Adipose tissue (tissue), 3 donors: ENCODE measurements around the gene CRB3. TPM values are rescaled to one million over a fixed set of nuclear protein-coding genes. Genes with fewer than 3 reads are reported as not detected.

Experiments used
- H3K27ac ChIP-seq: one replicate; pipeline ENCODE4 v1.5.1; 2013; ENCODE audit warnings: low read depth, low read length
- WGBS, 3 donors: extraction: QIAGEN DNeasy Blood & Tissue Kit; methylation state at CpG; one replicate each; pipeline ENCODE4 v1.1.7; 2013; 5-methylcytosine and 5-hydroxymethylcytosine counted together
- polyA plus RNA-seq, 3 donors: library from polyadenylated mRNA; stranded (reverse); fragments of 200-250 nt; gene quantifications; one replicate each; pipeline ENCODE4 v1.2.3, GENCODE V29; 2013
- donor health status: healthy with polysubstance abuse.
- donor health status: Bipolar disorder and iron deficiency.
- donor health status: healthy.

Gene CRB3
- polyA plus RNA-seq, 3 donors = 0.67 to 47.3 (median 4.1) TPM

GRCh38 chr19:6459262-6460098 lies 4.6 kb upstream of the CRB3 start, which contains the start of gene SLC25A23:
Gene SLC25A23, minus strand, starts transcription at chr19:6459792. Its CDS starts 164 bp downstream, at chr19:6459628.
- whole genome bisulfite sequencing, 3 donors = 1 to 3% (median 1%) methylated on average over 56 to 67 of the region's 70 CpGs

DNA sequence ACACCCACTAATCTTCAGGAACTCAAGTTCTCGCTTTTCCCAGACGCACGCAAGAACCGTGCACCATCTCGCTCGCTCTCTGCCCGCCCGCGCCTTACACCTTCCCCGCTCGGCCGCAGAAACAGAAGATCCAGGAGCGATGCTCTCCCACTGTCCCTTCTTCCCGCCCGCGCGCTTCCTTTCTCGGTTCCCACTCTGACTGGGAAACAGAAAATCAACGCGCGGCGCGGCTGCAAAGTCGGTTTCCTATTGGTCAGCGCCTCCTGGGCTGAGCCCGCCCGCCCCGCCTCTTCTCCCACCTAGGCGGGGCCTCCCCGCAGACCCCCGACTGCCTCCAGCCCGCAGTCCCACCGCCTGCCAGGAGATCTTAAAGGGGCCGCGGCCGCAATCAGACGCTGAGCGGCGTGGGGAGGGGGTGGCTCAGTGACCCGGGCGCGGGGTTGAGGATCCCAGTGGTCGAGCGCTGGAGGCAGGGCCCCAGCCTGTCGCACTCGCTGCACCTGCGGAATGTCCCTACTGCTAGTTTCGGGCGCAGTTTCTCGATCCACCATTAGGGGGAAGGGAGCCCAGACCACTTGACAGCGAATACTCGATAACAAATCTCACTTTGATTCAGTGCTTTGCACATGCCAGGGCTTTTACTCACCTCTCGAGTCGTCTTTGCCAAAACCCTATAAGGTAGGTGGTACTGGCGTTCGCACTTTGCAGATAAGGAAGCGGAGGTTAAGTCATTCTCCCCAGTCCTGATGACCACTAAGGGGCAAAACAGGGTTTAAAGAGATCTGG lies 3.8 kb upstream of the CRB3 start:
- no peak overlapping the region for H3K27ac ChIP-seq
- 0% methylated on average over 57 of the region's 57 CpGs for whole genome bisulfite sequencing, 3 donors

More at GRCh38 chr19:6459262-6460098, 4.6 kb upstream of the CRB3 start, which contains the start of gene SLC25A23:
- no peak within 1 kb of the TSS for H3K27ac ChIP-seq

GRCh38 chr19:6465006-6465405 lies 935 bp downstream of the CRB3 start:
- 21 to 60% (median 44%) methylated on average over 9 of the region's 9 CpGs for WGBS, 3 donors
- no peak overlapping the region for H3K27ac ChIP-seq

- H3K27ac ChIP-seq = no peak overlapping the region
- WGBS, 3 donors = 92 to 96% (median 96%) methylated on average over 8 of the region's 8 CpGs
Measured at GRCh38 chr19:6465663-6466062, 1.6 kb downstream of the CRB3 start.

GRCh38 chr19:6466526-6467248 lies 2.6 kb downstream of the CRB3 start:
- 87 to 91% (median 88%) methylated on average over 21 of the region's 21 CpGs for WGBS, 3 donors
- H3K27ac ChIP-seq = no peak overlapping the region

GRCh38 chr19:6467384-6467783 lies 3.3 kb downstream of the CRB3 start:
- 79 to 87% (median 79%) methylated on average over 8 of the region's 8 CpGs for WGBS, 3 donors
- H3K27ac ChIP-seq = no peak overlapping the region

GRCh38 chr19:6470173-6470572 lies 6.1 kb downstream of the CRB3 start:
- 56 to 84% (median 76%) methylated on average over 8 of the region's 8 CpGs for WGBS, 3 donors
- no peak overlapping the region for H3K27ac ChIP-seq

DNA sequence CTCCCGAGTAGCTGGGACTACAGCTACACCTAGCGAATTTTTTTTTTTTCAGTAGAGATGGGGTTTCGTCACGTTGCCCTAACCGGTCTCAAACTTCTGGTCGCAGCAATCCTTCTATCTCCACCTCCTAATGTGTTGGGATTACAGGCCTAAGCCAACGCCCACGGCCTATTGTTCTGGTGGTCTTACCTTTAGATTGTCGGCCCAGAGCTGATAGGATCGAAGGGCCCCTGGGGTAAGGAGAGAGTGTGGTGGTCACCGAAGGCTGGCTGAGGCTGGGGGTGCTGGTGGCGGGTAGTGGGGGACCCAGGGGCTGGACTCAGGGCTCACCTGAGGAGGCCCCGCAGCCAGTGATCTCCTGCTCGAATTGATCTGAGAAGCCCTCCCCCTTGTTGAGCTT lies 7.0 kb downstream of the CRB3 start:
- H3K27ac ChIP-seq = no peak overlapping the region
- 81 to 88% (median 86%) methylated on average over 14 of the region's 14 CpGs for WGBS, 3 donors

- 45 to 82% (median 73%) methylated on average over 4 of the region's 4 CpGs for WGBS, 3 donors
- no peak overlapping the region for H3K27ac ChIP-seq
Measured at GRCh38 chr19:6472713-6473112, 8.6 kb downstream of the CRB3 start.

- H3K27ac ChIP-seq = no peak overlapping the region
- 33 to 76% (median 69%) methylated on average over 9 of the region's 9 CpGs for WGBS, 3 donors
Measured at GRCh38 chr19:6473647-6474046, 9.6 kb downstream of the CRB3 start.

- H3K27ac ChIP-seq = no peak overlapping the region
- 21 to 43% (median 31%) methylated on average over 51 to 52 of the region's 52 CpGs for WGBS, 3 donors
Measured at GRCh38 chr19:6475321-6476108, 11.4 kb downstream of the CRB3 start.

DNA sequence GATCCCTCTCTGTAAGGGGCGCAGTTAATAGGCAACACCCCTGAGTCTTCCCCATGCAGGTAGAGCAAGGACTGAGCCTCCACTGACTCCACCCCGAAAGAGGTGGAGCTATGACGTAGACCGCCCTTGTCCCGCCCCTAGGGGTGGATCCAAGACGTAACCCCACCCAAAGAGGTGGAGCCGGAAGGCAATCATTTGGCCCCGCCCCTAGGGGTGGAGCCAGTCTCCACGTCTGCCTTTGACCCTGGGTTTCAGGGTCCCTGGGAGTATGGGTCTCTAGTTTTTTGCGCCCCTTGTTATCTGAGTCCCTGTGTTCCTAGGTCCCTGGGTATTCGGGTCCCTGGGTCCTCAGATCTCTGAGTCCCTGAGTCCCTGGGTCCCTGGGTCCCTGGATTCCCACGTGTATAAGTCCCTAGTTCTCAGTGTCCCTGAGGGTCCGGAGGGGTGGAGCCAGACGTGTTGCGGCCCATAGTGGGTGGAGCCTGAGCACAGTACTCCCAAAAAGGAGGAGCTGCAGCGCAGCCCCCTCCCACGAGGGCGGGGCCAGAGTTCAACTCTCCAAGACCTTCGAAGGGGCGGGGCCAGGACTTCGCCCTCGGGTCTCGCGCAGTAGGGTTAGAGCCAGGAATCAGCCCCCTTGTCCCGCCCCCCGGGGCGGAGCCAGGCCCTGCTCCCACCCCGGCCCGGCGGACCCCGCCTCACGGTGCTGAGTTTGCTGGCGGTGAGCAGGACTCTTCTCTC lies 12.3 kb downstream of the CRB3 start:
- no peak overlapping the region for H3K27ac ChIP-seq
- WGBS, 3 donors = 9 to 33% (median 31%) methylated on average over 33 of the region's 33 CpGs

DNA sequence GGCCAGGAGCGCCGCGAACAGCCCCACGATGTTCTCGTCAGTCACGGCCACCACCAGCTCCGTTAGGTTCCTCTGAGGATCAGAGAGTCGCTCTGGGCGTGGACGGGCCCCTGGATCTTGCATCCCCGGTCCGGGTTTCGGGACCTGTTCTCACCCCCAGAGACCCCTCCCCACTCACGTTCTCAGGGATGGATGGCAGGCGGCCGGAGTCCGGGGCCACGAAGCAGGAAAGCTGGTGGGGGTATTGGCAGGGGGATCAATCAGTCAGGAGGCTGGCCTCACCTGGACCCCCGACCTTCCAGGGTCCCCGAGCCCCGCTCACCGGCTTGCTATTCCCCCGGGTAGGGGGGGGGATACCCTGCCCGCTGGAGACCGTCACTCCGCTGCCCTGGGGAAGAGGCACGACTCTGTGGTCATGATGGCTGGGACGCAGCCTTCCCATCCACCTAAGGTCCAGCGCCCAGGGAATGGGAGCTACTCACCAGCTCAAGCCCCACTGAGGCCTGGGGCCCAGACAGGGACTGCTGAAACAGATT lies 12.9 kb downstream of the CRB3 start:
- no peak overlapping the region for H3K27ac ChIP-seq
- 27 to 47% (median 33%) methylated on average over 29 of the region's 29 CpGs for WGBS, 3 donors

DNA sequence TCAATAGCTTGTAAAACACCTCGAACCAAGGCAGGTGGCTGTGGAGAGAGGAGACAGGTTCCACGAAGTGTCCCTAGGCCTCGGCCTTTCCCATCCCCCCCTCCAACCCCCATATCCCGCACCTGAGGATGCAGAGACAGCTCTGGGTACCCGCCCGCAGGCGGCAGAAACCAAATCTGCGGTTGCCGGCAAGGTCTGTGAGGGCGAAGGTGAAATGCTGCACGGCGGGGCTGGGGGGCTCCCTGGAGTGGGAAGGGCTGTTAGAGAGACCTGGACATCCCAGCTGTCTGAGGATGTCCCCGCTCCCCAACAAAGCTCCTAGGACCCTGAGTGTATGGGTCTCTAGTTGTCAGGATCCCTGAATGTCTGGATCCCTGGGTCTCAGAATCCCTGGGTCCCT lies 14.7 kb downstream of the CRB3 start:
- no peak overlapping the region for H3K27ac ChIP-seq
- WGBS, 3 donors = 82 to 91% (median 91%) methylated on average over 12 to 13 of the region's 13 CpGs

DNA sequence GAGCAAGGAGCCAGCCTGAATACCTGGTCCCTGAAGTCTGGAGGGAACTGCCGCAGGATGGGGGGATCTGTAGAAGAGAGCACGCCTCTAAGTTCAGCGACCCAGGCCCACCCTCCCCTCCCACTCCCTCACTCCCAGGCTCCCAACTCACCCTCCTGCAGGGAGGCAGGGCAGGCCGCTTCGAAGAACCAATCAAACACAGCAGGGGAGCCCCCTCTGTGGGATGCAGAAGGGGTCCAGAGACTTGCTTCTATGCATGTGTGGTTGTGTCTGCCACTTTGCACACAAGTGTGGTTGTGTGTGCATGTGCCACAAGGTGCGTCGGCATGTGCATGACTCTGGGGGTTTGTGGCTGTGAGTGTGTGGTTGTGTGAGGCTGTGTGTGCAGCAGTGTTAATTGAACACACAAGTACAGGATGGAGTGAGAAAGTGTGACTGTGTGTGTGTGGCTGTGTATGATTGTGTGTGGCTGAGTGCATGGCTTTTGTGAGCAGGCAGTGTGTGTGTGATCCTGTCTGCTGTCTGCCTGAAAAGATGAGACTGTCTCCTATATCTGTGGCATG lies 15.8 kb downstream of the CRB3 start:
- H3K27ac ChIP-seq = no peak overlapping the region
- 60 to 79% (median 69%) methylated on average over 7 of the region's 7 CpGs for WGBS, 3 donors

DNA sequence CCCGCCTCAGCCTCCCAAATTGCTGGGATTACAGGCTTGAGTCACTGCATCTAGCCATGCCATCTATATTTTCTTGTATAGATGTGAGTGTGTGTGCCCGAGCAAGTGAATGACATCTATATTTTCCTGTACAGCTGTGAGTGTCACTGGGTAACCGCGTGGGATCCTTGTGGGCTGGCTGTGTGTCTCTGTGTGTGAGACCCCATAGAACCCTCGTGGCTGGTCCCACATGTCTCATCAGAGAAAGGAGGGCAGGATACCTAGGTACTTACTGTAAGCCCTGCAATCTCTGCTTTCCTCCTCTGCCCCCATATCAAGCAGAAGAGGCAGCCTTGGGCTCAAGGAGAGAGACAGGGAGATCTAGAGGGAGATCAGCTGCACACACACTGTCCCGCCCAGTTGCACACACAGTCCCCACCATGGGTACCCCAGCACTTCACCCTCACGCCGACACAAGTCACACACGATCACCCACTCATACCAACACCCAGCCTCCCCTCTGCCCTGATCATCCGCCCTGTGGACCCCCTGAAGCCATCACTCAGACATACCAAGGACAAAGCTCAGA lies 16.9 kb downstream of the CRB3 start:
- 56 to 82% (median 59%) methylated on average over 10 of the region's 10 CpGs for WGBS, 3 donors

More for the DNA sequence above, 16.9 kb downstream of the CRB3 start:
- H3K27ac ChIP-seq = no peak overlapping the region
